ENCODE data around the gene CENATAC.
"Not testable (repeated sequence)": the region's sequence is repeated elsewhere in the genome, so short reads cannot be mapped to it uniquely, and the experiment has no call there.

CENATAC gene

GRCh38 chr11:119051440-119052162 lies 53.7 kb downstream of the CENATAC start:
- in situ Hi-C loops (cut with HindIII; ENCODE audit: low sequenced_read_pairs), result no loop called here

- in situ Hi-C loops (cut with HindIII; ENCODE audit: low sequenced_read_pairs), result no loop called here
These were observed 54.4 kb downstream of the CENATAC start for GRCh38 chr11:119052163-119052814.

DNA sequence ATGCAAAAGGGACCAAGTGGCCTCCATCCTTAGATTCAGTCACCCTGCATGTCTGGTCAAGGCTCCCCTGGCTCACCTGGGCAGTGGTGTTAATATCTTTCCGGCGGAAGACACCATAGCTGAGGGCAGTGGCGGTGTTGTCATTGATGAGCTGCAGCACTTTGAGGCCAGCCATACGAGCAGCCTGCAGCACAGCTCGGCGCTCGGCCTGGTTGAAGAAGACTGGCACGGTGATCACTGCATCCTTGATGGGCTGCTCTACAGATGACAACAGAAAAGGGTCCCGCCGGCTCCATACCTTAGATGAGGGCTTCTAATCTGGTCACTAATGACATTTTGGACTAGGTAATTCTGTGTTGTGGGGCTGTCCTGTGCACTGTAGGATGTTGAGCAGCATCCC lies 56.5 kb downstream of the CENATAC start:
- in situ Hi-C loops (cut with HindIII; ENCODE audit: low sequenced_read_pairs), result no loop called here

GRCh38 chr11:119055901-119056300 lies 58.0 kb downstream of the CENATAC start:
- in situ Hi-C loops (cut with HindIII; ENCODE audit: low sequenced_read_pairs), result no loop called here

GRCh38 chr11:119056421-119056999 lies 58.6 kb downstream of the CENATAC start:
- in situ Hi-C loops (cut with HindIII; ENCODE audit: low sequenced_read_pairs), result no loop called here

DNA sequence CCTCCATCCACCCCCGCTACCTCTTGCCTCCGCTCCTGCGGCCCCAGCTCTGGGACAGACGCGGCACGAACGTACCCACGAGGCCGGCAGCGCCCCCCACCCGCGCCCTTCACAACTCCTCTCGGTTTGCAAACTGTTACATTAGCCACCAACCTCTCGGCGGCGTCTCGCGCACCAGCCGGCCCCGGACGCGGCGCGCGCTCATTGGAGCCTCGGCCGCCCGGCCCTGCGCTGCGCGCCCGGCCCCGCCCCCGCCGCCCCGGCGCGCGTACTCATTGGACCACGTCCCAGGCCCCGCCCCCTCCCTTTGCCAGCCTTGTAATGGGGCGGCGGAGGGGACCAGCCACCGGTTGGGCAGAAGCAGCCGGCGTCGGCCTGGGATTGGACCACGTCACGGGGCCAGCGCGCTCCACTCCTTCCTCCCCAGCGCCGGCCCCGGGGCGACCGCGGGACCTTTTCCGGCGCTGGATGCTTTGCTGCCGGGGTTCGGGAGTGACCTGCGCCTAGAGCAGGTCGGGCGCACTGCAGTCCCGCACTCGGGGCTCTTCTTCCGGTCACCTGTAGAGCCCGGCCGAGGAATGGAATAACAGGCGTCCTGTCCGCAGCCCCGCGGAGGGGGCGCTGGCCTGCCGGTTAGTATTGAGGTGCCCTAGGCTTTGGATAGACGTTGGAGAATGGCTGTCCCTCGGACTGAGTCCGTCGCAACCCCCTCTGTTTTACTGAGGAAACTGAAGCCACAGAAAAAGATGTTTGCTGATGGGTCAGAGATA lies 59.2 kb downstream of the CENATAC start, which contains the start of gene HYOU1:
Gene HYOU1, minus strand, starts transcription at position 206 of the 770 bp plus-strand sequence. CDS start 1,045 bp downstream, outside the sequence.
- in situ Hi-C loops (cut with HindIII; ENCODE audit: low sequenced_read_pairs), result no loop called here

- in situ Hi-C loops (cut with HindIII; ENCODE audit: low sequenced_read_pairs), result not testable (repeated sequence)
These were observed 61.2 kb downstream of the CENATAC start for GRCh38 chr11:119059128-119059527.

DNA sequence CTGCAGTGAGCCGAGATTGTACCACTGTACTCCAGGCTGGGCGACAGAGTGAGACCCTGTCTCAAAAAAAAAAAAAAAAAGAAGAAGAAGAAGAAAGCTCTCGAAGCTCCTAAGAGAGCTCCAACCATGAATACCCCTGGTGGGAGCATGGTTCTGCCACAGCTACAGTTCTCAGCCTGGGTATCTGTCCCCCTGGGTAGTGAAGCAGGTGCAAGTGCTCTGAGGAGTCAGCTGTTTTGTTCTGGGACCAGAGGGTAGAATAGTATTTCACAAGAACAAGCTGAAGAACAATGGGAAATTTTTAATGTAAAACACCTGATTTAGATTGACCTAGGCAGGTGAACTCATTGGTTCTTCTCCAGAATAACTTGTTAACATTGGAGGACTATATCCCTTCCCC lies 63.3 kb downstream of the CENATAC start:
- in situ Hi-C loops (cut with HindIII; ENCODE audit: low sequenced_read_pairs), result no loop called here

DNA sequence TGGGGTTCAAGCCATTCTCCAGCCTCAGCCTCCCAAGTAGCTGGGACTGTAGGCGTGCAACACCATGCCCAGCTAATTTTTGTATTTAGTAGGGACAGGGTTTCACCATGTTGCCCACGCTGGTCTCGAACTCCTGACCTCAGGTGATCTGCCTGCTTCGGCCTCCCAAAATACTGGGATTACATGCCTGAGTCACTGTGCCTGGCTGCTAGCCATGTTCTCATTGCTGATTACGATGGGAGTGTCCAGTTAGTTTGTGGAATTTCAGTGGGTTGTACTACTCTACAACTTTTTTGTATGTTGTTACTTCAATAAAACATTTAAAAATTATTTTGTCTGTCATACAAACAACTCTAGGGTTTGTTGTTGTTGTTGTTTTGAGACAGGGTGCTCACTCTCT lies 64.8 kb downstream of the CENATAC start:
- in situ Hi-C loops (cut with HindIII; ENCODE audit: low sequenced_read_pairs), result no loop called here

DNA sequence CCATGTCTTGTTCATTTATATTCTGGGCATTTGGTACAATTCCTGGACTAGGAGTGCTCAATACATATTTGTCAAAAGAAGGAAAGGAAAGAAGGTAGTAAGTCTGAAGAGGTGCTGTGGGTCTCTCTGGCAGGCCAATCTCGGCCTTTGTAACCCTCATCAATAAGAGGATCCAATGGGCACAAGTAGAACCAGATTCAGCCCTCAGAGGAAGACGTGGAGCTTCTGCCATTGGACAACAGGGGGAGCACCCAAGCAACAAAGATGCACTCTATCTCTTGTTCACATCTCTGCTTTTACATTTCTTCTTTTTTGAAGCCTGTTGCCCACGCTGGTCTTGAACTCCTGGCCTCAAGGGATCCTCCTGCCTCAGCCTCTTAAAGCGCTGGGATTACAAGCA lies 67.4 kb downstream of the CENATAC start:
- in situ Hi-C loops (cut with HindIII; ENCODE audit: low sequenced_read_pairs), result no loop called here

All from DLD1 (cell line).